NAMALWA (cell line): ENCODE data around the gene ARFGEF2.
"Not testable (repeated sequence)": the region's sequence is repeated elsewhere in the genome, so short reads cannot be mapped to it uniquely, and the experiment has no call there.

ENCODE experiments used
- DNase-seq: peaks from one replicate; pipeline ENCODE4 v3.0.0-alpha.2; 2015; ENCODE audit warnings: low spot score

The ARFGEF2 gene

GRCh38 chr20:48928832-48929725, 7.6 kb downstream of the ARFGEF2 start:
- no peak for DNase-seq

GRCh38 chr20:48930035-48930434, 8.5 kb downstream of the ARFGEF2 start:
- no peak for DNase-seq

- DNase-seq: no peak
Observed at GRCh38 chr20:48930878-48931277, 9.4 kb downstream of the ARFGEF2 start.

GRCh38 chr20:48931527-48932374, 10.2 kb downstream of the ARFGEF2 start:
- no peak for DNase-seq

- no peak for DNase-seq
Observed at GRCh38 chr20:48932375-48932941, 10.9 kb downstream of the ARFGEF2 start.

GRCh38 chr20:48933017-48933766, 11.7 kb downstream of the ARFGEF2 start:
- no peak for DNase-seq

GRCh38 chr20:48934273-48934877, 12.9 kb downstream of the ARFGEF2 start:
- not testable (repeated sequence) for DNase-seq

GRCh38 chr20:48934966-48935365, 13.5 kb downstream of the ARFGEF2 start:
- not testable (repeated sequence) for DNase-seq

GRCh38 chr20:48936178-48936577, 14.7 kb downstream of the ARFGEF2 start:
- DNase-seq: not testable (repeated sequence)

GRCh38 chr20:48937674-48938073, 16.2 kb downstream of the ARFGEF2 start:
- DNase-seq: no peak

GRCh38 chr20:48938670-48939069, 17.2 kb downstream of the ARFGEF2 start:
- DNase-seq: no peak

- DNase-seq: no peak
Observed at GRCh38 chr20:48940170-48940569, 18.7 kb downstream of the ARFGEF2 start.

GRCh38 chr20:48941467-48941866, 20.0 kb downstream of the ARFGEF2 start:
- DNase-seq: no peak

- DNase-seq: no peak
Observed at GRCh38 chr20:48942730-48943129, 21.2 kb downstream of the ARFGEF2 start.

- no peak for DNase-seq
Observed at GRCh38 chr20:48944663-48945297, 23.3 kb downstream of the ARFGEF2 start.

GRCh38 chr20:48945840-48946514, 24.5 kb downstream of the ARFGEF2 start:
- DNase-seq: no peak

GRCh38 chr20:48948612-48949011, 27.1 kb downstream of the ARFGEF2 start:
- DNase-seq: no peak

- DNase-seq: peak; percentile 26
Observed at GRCh38 chr20:48949304-48950170, 28.0 kb downstream of the ARFGEF2 start.

- no peak for DNase-seq
Observed at GRCh38 chr20:48951041-48951440, 29.5 kb downstream of the ARFGEF2 start.
